Measurements from ENCODE around the gene IL17RB. TPM values are rescaled to one million over a fixed set of nuclear protein-coding genes. Genes with fewer than 3 reads are reported as not detected.

Gene IL17RB
- total RNA-seq, 1 donor from 2014 or later, result 0.16 TPM

DNA sequence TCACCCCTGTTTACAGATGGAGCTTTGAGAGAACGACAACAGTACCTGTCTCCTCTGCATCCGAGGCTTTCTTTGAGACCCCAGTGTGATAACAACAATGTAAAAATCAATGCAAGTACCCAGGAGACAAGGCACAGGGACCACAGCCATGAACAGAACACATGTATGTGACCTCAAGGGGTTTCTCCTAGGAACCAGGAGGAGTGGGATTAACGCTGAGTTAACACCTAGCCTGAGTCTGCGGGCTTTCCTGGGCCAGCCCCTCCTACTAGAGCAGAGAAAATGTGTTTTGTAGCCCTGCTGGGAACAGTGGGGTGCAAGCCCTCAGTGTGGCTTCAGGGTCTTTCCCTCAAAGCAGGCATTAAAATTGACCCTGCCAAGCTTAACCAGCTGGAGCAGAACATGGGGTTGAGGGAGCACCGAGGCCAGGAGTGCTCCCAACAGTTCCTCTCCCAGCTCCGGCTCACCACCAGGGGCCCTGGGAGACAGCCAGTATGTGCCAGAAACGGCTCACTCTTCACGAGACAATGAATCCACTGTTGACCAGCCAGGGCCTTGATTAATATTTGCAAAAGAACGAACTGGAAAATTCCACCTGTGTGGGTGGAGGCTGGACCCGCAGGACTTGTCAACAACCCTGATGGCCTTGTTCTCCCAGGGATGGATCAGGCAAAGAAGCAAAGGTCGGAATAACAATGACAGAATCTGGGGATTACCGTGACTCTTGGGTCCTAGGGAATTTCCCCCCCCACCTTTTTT, 3.8 kb upstream of the IL17RB start:
- TF ChIP-seq EZH2 (IDR thresholded peaks at IDR 0.05; ENCODE audit: insufficient read depth, low read length), result no peak
- TF ChIP-seq, protein P1, sequence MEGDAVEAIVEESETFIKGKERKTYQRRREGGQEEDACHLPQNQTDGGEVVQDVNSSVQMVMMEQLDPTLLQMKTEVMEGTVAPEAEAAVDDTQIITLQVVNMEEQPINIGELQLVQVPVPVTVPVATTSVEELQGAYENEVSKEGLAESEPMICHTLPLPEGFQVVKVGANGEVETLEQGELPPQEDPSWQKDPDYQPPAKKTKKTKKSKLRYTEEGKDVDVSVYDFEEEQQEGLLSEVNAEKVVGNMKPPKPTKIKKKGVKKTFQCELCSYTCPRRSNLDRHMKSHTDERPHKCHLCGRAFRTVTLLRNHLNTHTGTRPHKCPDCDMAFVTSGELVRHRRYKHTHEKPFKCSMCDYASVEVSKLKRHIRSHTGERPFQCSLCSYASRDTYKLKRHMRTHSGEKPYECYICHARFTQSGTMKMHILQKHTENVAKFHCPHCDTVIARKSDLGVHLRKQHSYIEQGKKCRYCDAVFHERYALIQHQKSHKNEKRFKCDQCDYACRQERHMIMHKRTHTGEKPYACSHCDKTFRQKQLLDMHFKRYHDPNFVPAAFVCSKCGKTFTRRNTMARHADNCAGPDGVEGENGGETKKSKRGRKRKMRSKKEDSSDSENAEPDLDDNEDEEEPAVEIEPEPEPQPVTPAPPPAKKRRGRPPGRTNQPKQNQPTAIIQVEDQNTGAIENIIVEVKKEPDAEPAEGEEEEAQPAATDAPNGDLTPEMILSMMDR (IDR thresholded peaks at IDR 0.05; ENCODE audit: insufficient read depth, low read depth, low read length), result peak; percentile 8
- H3K4me2 ChIP-seq (ENCODE audit: low read length), result no peak overlapping the region
- no peaks in the 10 kb centered on the region for H3K79me2 ChIP-seq (ENCODE audit: insufficient read depth, low read length)
- H3K27me3 ChIP-seq (ENCODE audit: insufficient read depth, low read length), result peaks cover 13% of the 10 kb centered on the region
- H3K36me3 ChIP-seq (ENCODE audit: insufficient read depth, low read length), result no peaks in the 10 kb centered on the region
- H3K4me3 ChIP-seq (ENCODE audit: insufficient read depth, low read depth, low read length), result no peak overlapping the region
- DNase-seq (ENCODE audit: low read depth) (peak; percentile 31), FAIRE-seq (no peak)
- no peak overlapping the region for H3K27ac Mint-ChIP-seq (ENCODE audit: unreplicated experiment)
- H4K20me1 ChIP-seq (ENCODE audit: insufficient read depth, low read length), result no peaks in the 10 kb centered on the region
- H2AFZ ChIP-seq (ENCODE audit: low read depth, low read length), result no peak overlapping the region
- peaks cover 2% of the 10 kb centered on the region for H3K4me1 Mint-ChIP-seq (ENCODE audit: low read depth, unreplicated experiment)
- no peak overlapping the region for H3K9ac ChIP-seq (ENCODE audit: low read length)
- no peak overlapping the region for H3K27ac ChIP-seq (ENCODE audit: low read depth, low read length)
- H3K4me1 ChIP-seq (ENCODE audit: insufficient read depth, low read length), result peaks cover 8% of the 10 kb centered on the region
- no peaks in the 10 kb centered on the region for H3K9me3 ChIP-seq (ENCODE audit: insufficient read depth, low read depth, low read length)
- H3K4me3 Mint-ChIP-seq (ENCODE audit: unreplicated experiment), result no peak overlapping the region
- peaks cover 2% of the 10 kb centered on the region for H3K9me3 Mint-ChIP-seq (ENCODE audit: unreplicated experiment)
- H3K27me3 Mint-ChIP-seq (ENCODE audit: low read depth, unreplicated experiment), result peaks cover 23% of the 10 kb centered on the region
- no peaks in the 10 kb centered on the region for H3K36me3 Mint-ChIP-seq (ENCODE audit: low read depth, unreplicated experiment)

DNA sequence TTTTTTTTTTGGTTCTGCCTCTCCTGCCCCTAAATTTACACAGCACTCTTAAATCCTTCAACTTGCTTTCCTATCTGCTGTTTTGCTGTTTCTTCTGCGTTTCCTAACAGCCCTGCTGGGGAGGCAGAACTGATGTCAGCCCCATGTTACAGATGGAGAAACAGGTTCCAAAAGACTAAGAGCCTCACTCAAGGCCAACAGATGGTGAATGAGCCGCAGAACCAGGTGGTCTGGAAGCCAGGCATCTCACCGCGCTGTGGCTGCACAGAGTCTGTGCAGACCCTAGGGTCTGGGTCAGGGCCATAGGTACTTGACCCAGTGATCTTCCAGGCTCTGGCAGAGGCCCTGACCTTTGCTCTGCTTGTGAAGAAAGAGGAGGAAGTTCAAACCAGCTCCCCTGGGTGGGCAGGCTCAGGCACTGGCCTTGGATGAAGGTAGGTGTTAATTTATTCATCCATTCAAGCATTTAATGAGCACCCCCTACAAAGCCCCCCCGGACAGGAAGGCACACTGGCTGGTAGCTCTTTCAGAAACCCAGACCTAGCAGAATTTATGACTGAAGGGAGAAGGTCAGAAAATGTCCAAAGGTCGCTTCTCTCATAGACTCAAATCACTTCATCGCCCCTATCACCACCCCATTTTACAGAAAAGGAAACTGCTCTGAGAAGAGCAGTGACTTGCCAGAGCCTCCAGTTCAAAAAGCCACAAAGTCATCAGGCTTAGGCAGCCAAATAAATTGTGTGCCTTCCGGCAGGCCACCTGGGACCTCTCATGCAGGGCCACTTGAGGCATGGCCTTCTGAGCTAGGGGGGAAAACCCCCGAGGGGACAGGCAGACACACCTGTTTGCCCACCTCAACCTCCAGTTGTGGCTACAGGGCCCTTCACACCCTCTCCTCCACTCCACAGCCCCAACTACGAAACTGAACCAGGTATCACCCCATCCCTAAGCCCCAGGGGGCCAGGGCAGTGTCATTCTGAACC, 2.9 kb upstream of the IL17RB start:
- H3K27ac Mint-ChIP-seq (ENCODE audit: unreplicated experiment), result no peak overlapping the region
- no peaks in the 10 kb centered on the region for H3K9me3 ChIP-seq (ENCODE audit: insufficient read depth, low read depth, low read length)

More for the DNA sequence above, 2.9 kb upstream of the IL17RB start:
- Histone ChIP-seq H3K9ac (ENCODE audit: low read length) (no peak overlapping the region), H3K27me3 (ENCODE audit: insufficient read depth, low read length) (peaks cover 22% of the 10 kb centered on the region), H2AFZ (ENCODE audit: low read depth, low read length) (no peak overlapping the region), H3K79me2 (ENCODE audit: insufficient read depth, low read length) (no peaks in the 10 kb centered on the region), H3K36me3 (ENCODE audit: insufficient read depth, low read length) (no peaks in the 10 kb centered on the region), H3K4me3 (ENCODE audit: insufficient read depth, low read depth, low read length) (no peak overlapping the region), H3K4me1 (ENCODE audit: insufficient read depth, low read length) (peaks cover 8% of the 10 kb centered on the region), H3K27ac (ENCODE audit: low read depth, low read length) (no peak overlapping the region), H4K20me1 (ENCODE audit: insufficient read depth, low read length) (no peaks in the 10 kb centered on the region), H3K4me2 (ENCODE audit: low read length) (no peak overlapping the region)
- Mint-ChIP-seq H3K4me3 (ENCODE audit: unreplicated experiment) (no peak overlapping the region), H3K9me3 (ENCODE audit: unreplicated experiment) (peaks cover 2% of the 10 kb centered on the region), H3K27me3 (ENCODE audit: low read depth, unreplicated experiment) (peaks cover 29% of the 10 kb centered on the region), H3K36me3 (ENCODE audit: low read depth, unreplicated experiment) (no peaks in the 10 kb centered on the region), H3K4me1 (ENCODE audit: low read depth, unreplicated experiment) (peaks cover 2% of the 10 kb centered on the region)
- TF ChIP-seq, protein P1 (IDR thresholded peaks at IDR 0.05; ENCODE audit: insufficient read depth, low read depth, low read length), result no peak
- TF ChIP-seq EZH2 (IDR thresholded peaks at IDR 0.05; ENCODE audit: insufficient read depth, low read length), result no peak
- no peak for DNase-seq (ENCODE audit: low read depth)
- FAIRE-seq, result no peak

Measured in astrocyte (in vitro differentiated cells and primary cell).